HPDE6-E6E7 (cell line): ENCODE data around the gene COQ10B.
"Not testable (repeated sequence)": the region's sequence is repeated elsewhere in the genome, so short reads cannot be mapped to it uniquely, and the experiment has no call there.

Experiments used
- DNase-seq: peaks from one replicate; pipeline ENCODE4 v3.0.0; 2011; ENCODE audit warnings: missing footprints; ENCODE audit errors: extremely low spot score

Gene COQ10B

DNA sequence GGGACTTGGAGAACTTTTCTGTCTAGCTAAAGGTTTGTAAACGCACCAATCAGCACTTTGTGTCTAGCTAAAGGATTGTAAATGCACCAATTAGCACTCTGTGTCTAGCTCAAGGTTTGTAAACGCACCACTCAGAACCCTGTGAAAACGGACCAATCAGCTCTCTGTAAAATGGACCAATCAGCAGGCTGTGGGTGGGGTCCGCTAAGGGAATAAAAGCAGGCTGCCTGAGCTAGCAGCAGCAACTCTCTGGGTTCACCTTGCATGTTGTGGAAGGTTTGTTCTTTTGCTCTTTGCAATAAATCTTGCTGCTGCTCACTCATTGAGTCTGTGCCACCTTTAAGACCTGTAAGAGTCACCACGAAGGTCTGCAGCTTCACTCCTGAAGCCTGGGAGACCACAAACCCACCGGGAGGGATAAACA lies 2.4 kb upstream of the COQ10B start:
- DNase-seq, result not testable (repeated sequence)

DNA sequence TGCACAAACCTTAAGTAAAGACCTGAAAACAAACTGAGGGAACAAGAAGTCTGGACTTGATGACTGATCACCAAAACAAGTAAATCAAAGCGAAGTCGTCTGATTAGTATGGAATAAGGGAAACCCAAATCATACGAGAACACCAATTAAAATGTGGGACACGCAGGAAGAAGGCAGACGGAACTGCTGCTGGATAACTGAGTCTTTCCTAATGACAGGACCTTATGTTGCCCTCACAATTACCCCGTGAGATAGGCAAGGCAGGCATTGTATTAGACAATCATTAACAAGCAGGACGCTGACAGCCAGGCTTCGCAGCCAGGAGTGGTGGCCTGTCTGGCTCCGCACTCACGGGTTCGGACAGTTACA lies 614 bp upstream of the COQ10B start:
- DNase-seq, result no peak

DNA sequence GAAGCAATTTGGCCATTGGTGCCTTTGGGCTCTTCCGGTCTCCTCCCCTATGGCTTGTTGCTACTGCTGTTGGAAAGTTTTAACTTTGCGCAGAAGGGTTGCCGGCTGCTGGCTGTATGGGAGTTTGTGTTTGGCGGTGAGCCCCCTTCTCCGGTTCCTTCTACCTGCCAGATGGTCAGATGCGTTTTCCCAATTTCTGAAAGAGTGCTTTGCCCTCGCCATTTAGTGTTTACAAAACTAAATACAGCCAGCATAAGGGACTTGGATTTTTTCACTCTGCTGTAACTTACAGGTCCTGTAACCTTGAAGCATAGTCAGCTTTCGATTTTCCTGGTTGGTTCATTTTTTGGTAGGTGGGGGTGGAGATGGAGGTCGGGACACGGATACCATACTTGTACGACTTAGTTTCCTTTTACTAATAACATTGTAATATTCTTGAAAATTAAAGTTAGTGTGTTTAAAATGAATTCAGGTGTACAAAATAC lies 604 bp downstream of the COQ10B start:
- DNase-seq, result peak; percentile 73

DNA sequence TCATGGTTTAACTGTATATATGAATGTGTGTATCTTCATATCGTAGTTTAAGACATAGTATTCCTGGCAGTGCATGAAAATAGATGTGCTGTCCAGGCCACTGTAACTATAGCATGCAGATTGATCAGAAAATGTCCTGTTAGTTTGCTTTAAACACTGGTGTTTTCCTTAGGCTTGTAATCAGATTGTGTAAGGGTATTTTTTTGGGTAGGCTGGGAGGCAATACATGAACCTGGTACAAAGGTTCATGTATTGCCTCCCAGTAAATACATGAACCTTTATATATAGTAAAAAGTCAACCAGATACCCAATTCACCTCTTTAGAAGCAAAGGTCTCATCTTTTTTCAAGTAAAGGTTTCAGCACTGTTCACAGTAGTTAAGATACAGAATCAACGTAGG lies 1.6 kb downstream of the COQ10B start:
- no peak for DNase-seq

DNA sequence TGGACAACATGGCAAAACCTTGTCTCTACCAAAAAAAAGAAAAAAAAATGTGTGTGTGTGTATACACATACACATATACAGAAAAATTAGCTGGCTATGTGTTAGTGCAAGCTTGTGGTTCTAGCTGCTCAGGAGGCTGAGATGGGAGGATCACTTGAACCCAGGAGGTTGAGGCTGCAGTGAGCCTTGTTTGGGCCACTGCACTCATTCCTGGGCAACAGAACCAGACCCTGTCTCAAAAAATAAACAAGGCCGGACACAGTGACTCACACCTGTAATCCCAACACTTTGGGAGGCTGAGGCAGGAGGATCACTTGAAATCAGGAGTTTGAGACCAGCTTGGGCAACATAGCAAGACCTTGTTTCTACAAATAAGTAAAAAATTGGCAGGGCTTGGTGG lies 2.1 kb downstream of the COQ10B start:
- DNase-seq, result no peak

DNA sequence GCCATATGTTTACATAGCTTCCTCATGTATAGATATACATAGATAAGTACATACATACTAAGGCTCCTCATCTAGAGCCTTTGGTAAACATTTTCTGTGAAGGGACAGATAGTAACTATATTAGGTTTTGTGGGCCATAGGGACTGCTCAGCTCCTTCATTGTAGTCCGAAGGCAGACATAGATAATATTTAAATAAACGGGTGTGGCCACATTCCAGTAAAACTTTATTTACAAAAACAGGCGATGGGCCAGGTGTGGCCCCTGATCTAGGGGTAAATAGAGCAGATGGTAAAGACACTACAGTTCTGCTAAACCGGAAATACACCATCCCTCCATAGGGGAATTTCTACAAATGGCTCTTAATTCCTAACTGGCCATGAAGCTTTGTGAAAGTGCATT lies 7.3 kb downstream of the COQ10B start:
- DNase-seq, result no peak

DNA sequence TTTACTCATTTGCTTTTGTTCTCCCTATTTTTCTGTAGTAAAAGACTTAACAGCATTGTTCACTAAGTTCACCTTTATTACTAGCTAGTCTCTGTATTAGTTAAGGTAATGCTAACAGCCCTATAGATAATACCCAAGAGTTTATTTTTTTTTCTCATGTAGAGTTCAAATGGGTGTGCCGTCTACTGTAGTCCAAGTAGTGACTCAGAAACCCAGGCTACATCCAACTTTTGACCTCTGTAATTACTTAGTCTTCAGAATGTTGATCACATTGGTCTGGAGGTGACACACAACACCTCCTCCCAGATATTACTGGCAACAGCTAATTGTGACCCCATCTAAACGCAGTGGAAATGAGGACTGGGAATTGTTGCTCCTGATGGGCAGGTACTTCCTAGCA lies 7.7 kb downstream of the COQ10B start:
- DNase-seq, result no peak

DNA sequence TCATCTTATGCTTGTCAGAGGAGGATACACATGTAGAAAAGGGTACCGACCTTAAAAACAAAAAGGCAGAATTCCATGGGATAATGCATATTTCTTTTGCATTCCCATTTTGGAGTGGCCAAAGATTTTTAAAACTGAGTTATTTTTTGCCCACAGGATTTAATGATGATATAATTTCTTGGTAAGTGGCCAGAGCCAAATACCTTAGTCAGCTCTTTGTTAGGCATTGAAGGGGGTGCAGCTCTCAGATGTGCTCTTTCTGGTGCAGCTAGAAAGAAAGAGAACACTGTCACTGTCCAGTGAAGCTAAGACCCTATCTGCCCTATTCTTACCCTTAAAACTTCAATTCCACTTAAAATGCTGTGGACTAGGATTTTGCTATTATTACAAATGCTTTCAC lies 10.8 kb downstream of the COQ10B start:
- no peak for DNase-seq

DNA sequence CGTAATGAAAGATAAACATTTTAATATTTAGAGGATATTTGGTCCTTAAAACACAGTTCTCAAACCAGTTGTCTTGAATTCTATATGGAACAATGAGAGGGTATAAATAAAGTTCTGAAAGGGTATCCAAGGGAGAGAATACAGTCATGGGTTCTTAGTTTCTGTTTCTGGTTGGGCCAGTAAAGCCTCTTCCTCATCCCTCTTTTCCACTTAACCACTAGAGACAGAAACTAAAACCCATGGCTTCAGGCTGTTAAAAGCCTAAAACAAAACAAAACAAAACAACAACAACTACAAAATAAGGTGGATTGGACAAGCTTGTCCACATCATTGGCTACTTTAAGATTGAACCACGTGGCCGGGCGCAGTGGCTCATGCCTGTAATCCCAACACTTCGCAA lies 18.8 kb downstream of the COQ10B start:
- no peak for DNase-seq

DNA sequence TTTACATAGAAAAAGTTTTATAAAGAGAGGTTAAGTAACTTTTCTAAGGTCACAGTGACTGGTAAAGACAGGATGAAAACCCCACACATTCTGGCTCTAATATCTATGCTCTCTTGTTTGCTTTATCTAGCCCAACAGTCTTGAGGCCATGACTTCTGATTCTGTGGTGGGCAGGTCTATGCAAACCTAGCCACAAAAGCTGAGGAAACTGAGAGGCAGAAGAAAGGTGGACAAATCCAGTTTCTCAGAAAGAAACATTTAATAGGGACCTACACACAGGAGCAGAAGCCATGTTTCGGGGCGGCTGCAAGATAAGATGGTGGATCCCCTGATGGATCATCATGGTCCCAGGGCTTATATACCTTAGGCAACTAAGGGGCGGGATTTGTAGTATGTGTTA lies 24.4 kb downstream of the COQ10B start:
- DNase-seq, result no peak

DNA sequence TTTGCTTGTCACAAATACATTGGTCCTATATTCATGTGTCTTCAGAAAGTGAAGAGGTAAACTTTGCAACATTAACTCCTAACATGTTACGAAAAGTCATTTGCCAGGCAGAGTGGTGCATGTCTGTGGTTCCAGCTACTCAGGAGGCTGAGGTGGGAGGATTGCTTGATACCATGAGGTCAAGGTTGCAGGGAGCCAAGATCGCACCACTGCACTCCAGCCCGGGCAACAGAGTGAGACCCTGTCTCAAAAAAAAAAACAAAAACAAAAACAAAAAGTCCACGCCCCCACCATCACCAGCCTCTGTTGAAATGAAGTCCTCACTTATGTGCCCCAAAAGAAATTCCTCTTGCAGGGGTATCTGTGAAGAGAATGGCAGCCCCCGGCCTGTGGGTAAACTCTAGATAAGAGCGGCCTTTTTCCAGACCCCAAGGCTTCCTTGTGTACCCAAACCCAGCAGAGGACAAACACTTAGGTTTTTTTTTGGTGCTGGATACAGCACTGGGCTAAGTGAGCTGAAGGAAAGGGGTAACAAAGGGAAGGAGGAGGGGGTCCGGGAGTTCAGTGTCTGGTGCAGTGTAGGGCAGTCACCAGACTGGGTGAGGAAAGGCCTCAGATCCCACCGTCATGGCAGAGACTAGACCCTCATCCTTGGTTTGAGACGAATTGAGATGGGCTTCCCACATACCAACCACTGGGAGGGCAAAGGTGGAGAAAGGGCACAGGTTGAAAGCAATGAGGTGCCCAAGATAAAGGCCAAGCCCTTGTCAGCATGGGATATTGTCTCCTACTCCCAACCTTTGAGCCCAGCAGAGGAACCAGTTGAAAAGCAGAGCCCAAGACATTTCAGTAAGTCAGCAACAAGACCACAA lies 27.0 kb downstream of the COQ10B start:
- DNase-seq, result no peak

DNA sequence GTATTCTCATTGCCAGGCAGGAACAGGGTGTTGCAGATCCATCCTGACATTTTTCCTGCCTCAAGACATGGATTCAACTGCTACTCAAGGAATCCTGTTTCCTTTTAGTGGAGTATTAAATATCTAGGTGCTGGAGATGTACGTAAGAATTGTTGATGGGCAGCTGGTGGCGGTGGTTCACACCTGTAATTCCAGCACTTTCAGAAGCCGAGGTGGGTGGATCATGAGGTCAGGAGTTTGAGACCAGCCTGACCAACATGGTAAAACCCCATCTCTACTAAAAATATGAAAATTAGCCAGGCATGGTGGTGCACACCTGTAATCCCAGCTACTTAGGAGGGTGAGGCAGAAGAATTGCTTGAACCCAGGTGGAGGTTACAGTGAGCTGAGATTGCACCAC lies 30.9 kb downstream of the COQ10B start:
- not testable (repeated sequence) for DNase-seq

DNA sequence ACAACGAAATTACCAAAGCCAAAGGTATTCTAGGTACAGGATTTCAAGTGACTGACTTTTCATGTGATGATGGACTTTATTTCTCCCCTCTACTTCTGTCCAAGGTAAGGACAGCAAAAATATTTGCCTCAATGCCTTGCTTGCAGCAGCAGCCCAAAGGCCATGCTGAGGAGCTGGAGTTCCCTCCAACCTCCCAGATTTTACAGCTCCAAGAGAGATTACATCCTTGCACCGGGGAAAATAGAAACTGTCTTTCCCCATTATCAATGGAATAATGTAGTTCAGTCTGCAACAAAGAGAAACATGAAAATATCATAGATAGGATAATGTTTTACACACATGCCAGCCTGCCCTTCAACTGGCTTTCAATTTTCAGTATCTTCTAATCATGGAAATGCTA lies 32.8 kb downstream of the COQ10B start:
- DNase-seq, result no peak

DNA sequence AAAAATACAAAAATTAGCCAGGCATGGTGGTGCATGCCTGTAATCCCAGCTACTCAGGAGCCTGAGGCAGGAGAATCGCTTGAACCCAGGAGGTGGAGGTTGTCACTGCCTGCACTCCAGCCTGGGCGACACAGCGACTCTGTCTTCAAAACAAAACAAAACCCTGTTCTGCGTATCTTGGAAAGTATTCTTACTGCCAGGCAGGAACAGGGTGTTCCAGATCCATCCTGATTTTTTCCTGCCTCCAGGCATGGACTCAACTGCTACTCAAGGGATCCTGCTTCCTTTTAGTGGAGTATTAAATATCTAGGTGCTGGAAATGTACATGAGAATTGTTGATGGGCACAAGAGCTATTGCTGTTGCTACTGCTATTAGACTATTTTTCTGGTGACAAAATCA lies 34.0 kb downstream of the COQ10B start:
- no peak for DNase-seq

DNA sequence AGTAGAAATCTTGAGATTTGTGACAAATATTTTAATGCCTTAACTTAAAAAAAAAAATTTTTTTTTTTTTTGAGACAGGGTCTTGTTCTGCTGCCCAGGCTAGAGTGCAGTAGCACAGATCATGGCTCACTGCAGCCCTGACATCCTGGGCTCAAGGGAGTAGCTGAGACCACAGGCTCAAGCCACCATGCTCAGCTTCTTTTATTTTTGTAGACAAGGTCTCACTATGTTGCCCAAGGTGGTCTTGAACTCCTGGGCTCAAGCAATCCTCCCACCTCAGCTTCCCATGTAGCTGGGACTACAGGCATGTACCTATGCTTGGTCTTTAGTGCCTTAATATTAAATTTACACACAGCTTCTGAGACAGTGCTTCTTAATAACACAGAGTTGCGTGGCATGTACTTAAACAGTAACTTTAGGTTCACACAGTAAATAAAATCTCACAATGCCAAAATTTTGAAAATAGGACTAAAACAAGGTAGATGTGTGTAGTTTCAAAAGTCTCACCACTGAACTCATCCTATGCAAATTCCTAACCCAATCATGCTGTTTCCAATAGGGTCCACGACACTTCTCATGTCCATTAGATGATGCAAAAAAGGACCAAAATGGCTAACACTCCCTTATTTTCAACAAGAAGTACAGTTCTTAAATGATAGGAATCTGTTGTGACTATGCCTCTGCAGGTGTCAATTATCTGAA lies 42.2 kb downstream of the COQ10B start:
- no peak for DNase-seq

DNA sequence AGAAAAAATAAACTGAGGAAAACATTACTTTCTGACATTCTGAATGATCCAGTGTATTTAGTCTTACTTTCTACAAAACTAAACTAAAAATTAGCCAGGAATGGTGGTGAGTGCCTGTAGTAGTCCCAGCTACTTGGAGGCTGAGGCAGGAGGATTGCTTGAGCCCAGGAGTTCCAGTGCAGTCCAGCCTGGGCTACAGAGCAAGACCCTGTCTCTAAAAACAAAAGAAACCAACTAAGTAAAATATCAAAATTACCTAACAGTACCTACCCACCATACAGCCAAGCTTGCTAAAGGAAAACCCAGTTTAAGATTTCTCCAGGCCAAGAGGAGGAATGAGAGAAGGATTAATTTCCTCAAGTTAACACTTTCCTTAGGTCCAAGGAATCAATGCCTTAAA lies 43.3 kb downstream of the COQ10B start:
- no peak for DNase-seq

DNA sequence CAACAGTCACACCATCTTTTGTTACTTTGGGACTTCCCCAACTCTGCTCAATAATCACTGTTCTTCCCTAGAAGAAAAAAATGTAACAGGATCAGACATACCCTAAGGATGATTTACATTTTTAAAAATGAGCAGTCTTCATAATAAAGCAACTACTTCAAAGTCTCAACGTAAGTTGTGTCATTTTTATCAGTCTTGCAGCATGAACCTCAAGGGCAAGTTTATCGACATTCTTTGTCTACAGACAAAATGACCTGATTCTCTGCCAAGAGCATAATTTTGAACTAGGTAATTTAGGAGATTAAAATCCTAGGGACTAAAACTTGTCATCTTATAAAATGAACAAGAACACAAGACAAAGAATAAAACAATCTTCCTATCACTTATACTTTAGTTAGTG lies 44.0 kb downstream of the COQ10B start:
- no peak for DNase-seq

DNA sequence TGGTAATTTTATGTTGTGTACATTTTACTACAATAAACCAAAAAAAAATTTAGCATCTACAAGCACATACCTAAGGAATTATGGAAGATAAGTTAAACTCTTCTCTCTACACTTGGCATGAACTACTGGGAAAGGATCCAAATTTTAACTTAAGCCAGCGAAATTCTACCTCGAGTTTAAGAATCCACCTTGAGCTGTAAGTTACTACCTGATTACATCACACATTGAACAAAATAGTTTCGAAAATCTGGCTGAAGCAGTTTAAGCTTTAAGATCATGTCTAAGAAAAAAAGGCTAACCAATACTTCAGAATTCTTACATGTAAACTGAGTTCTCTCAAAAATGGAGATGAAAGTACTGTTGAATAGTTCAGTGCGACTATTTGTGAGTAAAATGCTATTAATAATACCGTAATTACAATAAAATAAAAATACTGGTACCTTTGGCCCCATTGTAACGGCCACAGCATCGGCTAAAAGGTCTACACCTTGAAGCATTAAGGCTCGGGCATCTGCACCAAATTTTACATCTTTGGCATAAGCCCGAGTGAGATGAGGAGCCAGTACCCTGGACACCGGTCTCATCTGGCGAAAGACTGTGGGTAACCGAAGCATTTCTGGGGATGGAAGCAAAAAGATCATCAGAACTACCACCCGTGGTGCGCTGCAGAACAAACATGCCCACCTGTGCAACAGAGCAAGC lies 45.0 kb downstream of the COQ10B start:
- DNase-seq, result no peak

DNA sequence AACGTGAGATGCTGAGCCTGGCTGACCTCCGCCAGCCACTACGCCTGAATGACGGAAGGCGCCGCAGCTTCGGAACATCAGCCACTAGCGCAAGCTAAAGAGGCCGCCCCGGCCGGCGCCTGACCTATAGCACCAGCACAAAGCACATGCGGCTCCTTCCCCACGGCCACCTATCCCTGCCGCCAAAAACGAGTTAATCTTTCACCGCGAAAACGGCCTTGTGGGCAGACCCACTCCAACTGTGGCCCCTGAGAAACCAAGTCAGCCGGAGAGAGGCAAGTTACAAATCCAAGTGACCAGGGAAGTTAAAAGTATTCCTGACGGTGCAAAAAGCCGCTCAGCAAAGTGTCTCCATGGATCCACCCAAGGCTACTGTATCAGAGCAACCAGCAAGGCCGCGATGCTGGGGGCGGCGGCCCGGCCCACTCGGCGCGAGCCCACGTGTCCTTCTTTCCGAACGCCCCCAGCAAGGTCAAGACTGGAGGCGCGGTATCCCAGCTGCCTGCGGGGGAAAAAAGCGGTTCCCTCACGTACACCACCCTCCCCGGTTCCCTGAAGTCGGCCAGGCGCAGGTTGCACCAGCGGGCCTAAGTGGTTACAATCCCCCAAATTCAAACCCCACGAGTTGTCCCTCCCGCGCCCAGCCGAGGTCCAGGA lies 45.7 kb downstream of the COQ10B start:
- DNase-seq, result no peak

DNA sequence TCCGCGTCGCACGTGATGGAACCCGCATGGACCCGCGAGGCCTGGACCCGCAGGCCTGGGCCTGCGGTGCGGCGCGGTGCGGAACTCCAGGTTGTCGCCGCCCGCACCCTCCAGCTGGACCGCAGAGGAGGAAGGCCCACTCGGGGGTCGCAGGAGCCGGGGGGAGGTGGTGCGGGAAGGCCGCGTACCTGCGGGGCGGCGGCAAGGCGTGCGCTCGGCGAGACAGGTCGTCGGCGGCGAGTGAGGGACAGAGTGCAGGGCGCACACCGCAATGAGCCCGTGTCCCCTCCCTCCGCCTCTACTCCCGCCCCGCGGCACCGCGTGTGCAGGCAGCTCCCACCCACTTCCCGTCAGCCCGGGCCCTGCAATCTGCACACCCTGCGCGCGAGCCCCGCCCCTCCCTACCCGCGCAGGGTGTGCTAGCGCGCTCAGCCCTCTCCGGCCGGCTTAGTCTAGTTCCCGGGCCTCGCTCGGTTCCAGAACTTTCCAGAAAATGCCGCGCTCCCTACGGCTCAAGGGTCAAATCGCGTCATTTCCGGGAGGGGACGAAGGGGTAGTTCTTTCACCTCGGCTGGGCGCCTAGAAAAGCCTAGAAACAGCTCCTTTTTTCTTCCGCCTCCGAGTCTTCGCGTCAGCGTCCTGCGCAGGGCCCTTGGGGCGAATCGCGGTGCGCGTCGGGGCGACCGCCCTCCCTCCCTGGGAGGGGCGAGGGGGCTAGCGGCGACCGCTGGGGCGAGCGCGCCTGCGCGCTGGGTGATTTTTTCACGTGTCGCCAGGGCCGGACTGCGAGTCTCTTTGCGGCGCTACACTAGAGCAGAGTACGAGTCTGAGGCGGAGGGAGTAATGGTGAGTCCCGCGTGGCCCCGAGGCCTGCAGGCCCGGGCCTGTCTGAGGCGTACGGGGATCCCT lies 46.5 kb downstream of the COQ10B start, which contains the start of the genes HSPD1 and HSPE1:
HSPD1 (minus strand) TSS at position 247 of the 909 bp plus-strand sequence. CDS start 992 bp downstream, outside the sequence.
HSPE1 (plus strand) TSS at position 786 of the 909 bp plus-strand sequence; CDS start at position 844, 58 bp downstream.
- peak; percentile 91 for DNase-seq
